Astrocyte (in vitro differentiated cells and primary cell): ENCODE measurements around the gene XPC.

Experiments used
- CTCF ChIP-seq: IDR thresholded peaks from 2 replicates; pipeline ENCODE4 v1.5.1; 2011; ENCODE audit warnings: low read depth, mild to moderate bottlenecking, inconsistent platforms, low read length, moderate library complexity; ENCODE audit not compliant: insufficient read depth
- EZH2 ChIP-seq: IDR thresholded peaks from 2 replicates; pipeline ENCODE4 v1.6.1; 2012; ENCODE audit warnings: mild to moderate bottlenecking, low read length, inconsistent platforms; ENCODE audit not compliant: insufficient read depth

- TF ChIP-seq CTCF (no peak), EZH2 (no peak)
Measured at GRCh38 chr3:14138878-14139655, 39.3 kb downstream of the XPC start.
